Liver (tissue), 9 donors: ENCODE results near the gene CEP83. TPM values are rescaled to one million over a fixed set of nuclear protein-coding genes. Genes with fewer than 3 reads are reported as not detected.

Source experiments
- DNase-seq: peaks from one replicate; pipeline ENCODE4 v3.0.0-alpha.2; 2017; ENCODE audit warnings: low spot score
- H3K27ac ChIP-seq, 2 donors: one replicate each; pipeline ENCODE4 v1.7.0; 2013; ENCODE audit warnings: inconsistent platforms in 2 of 2, low read length in 2 of 2, control low read depth in 1 of 2, low read depth in 1 of 2, mild to moderate bottlenecking in 1 of 2
- H3K27me3 ChIP-seq, 4 donors: one replicate each; pipeline versions ENCODE4 v1.6.1 to v1.7.0; 2013; ENCODE audit warnings: low read length in 3 of 4, inconsistent platforms in 1 of 4, mild to moderate bottlenecking in 1 of 4, moderate library complexity in 1 of 4; ENCODE audit not compliant: control insufficient read depth in 4 of 4, insufficient read depth in 4 of 4
- H3K36me3 ChIP-seq, 4 donors: one replicate each; pipeline versions ENCODE4 v1.6.1 to v1.7.0; 2013; ENCODE audit warnings: low read length in 3 of 4, mild to moderate bottlenecking in 3 of 4, low read depth in 1 of 4, moderate library complexity in 1 of 4; ENCODE audit not compliant: control insufficient read depth in 4 of 4, insufficient read depth in 3 of 4
- H3K4me1 ChIP-seq, 4 donors: one replicate each; pipeline versions ENCODE4 v1.6.1 to v1.7.0; 2013; ENCODE audit warnings: low read length in 3 of 4, mild to moderate bottlenecking in 3 of 4, moderate library complexity in 1 of 4; ENCODE audit not compliant: control insufficient read depth in 4 of 4, insufficient read depth in 4 of 4
- H3K4me3 ChIP-seq, 3 donors: one replicate each; pipeline versions ENCODE4 v1.6.1 to v1.7.0; 2013; ENCODE audit warnings: low read length in 3 of 3, control low read depth in 1 of 3, low read depth in 1 of 3, mild to moderate bottlenecking in 1 of 3
- H3K9ac ChIP-seq, 2 donors: one replicate each; pipeline ENCODE4 v1.7.0; 2013; ENCODE audit warnings: low read length in 2 of 2, mild to moderate bottlenecking in 2 of 2, moderate library complexity in 2 of 2, control low read depth in 1 of 2, low read depth in 1 of 2
- H3K9me3 ChIP-seq, 4 donors: one replicate each; pipeline versions ENCODE4 v1.6.1 to v1.7.0; 2013; ENCODE audit warnings: low read length in 3 of 4; ENCODE audit not compliant: control insufficient read depth in 4 of 4
- EGR1 ChIP-seq, 2 donors: IDR thresholded peaks; 2 replicates each; pipeline ENCODE4 v1.6.1; 2016 to 2018; ENCODE audit warnings: antibody characterized with exemption in 2 of 2, low read depth in 2 of 2
- FOXA1 ChIP-seq: IDR thresholded peaks from 2 replicates; pipeline ENCODE4 v1.6.1; 2016; ENCODE audit warnings: antibody characterized with exemption
- FOXA2 ChIP-seq: IDR thresholded peaks from 2 replicates; pipeline ENCODE4 v1.6.1; 2016; ENCODE audit warnings: antibody characterized with exemption
- GABPA ChIP-seq, 2 donors: IDR thresholded peaks in 1 of 2; conservative IDR thresholded peaks in 1 of 2; 2 replicates each; pipeline ENCODE4 v1.6.1; 2016; ENCODE audit warnings: antibody characterized with exemption in 2 of 2, mild to moderate bottlenecking in 1 of 2, moderate library complexity in 1 of 2
- HNF4A ChIP-seq, 2 donors: conservative IDR thresholded peaks; 2 replicates each; pipeline ENCODE4 v1.6.1; 2016; ENCODE audit warnings: antibody characterized with exemption in 2 of 2, mild to moderate bottlenecking in 2 of 2
- HNF4G ChIP-seq: IDR thresholded peaks from 2 replicates; pipeline ENCODE4 v1.6.1; 2016; ENCODE audit warnings: antibody characterized with exemption
- JUND ChIP-seq, 2 donors: IDR thresholded peaks; 2 replicates each; pipeline ENCODE4 v1.6.1; 2016; ENCODE audit warnings: antibody characterized with exemption in 2 of 2
- NR2F2 ChIP-seq: IDR thresholded peaks from 2 replicates; pipeline ENCODE4 v1.6.1; 2016; ENCODE audit warnings: antibody characterized with exemption
- RAD21 ChIP-seq, 2 donors: IDR thresholded peaks; 2 replicates each; pipeline ENCODE4 v1.6.1; 2016; ENCODE audit warnings: antibody characterized with exemption in 2 of 2, mild to moderate bottlenecking in 2 of 2
- SP1 ChIP-seq: IDR thresholded peaks from 2 replicates; pipeline ENCODE4 v1.6.1; 2018; ENCODE audit warnings: antibody characterized with exemption, mild to moderate bottlenecking
- TAF1 ChIP-seq: conservative IDR thresholded peaks from 2 replicates; pipeline ENCODE4 v1.6.1; 2016; ENCODE audit warnings: antibody characterized with exemption, mild to moderate bottlenecking
- YY1 ChIP-seq: IDR thresholded peaks from 2 replicates; pipeline ENCODE4 v1.6.1; 2016; ENCODE audit warnings: antibody characterized with exemption, mild to moderate bottlenecking
- WGBS: extraction: QIAGEN DNeasy Blood & Tissue Kit; methylation state at CpG from one replicate; pipeline ENCODE4 v1.1.7; 2013; 5-methylcytosine and 5-hydroxymethylcytosine counted together
- polyA plus RNA-seq, 2 donors: library from polyadenylated mRNA; stranded (reverse) in 1 of 2; unstranded in 1 of 2; fragments of 200-250 nt in 1 of 2; fragments of >200 nt in 1 of 2; fragmentation: Nextera tagmentation in 1 of 2; extraction: Ambion mirVana in 1 of 2; gene quantifications; one replicate each; pipeline versions ENCODE4 v1.2.1 to v1.2.3, GENCODE V29; 2013 to 2015
- total RNA-seq, 2 donors: library from RNA; depleted of rRNA; stranded (reverse); fragments of >200 nt; gene quantifications; one replicate each; pipeline ENCODE4 v1.2.3, GENCODE V29; 2014
- TF ChIP-seq, protein P1 (sequence below): IDR thresholded peaks from 2 replicates; pipeline ENCODE4 v1.6.1; 2016; ENCODE audit warnings: antibody characterized with exemption
- TF ChIP-seq, protein P2 (sequence below): IDR thresholded peaks from 2 replicates; pipeline ENCODE4 v1.6.1; 2016; ENCODE audit warnings: antibody characterized with exemption
- TF ChIP-seq, protein P3 (sequence below): IDR thresholded peaks from 2 replicates; pipeline ENCODE4 v1.6.1; 2016; ENCODE audit warnings: antibody characterized with exemption
- TF ChIP-seq, protein P4 (sequence below): IDR thresholded peaks from 2 replicates; pipeline ENCODE4 v1.6.1; 2016; ENCODE audit warnings: antibody characterized with exemption, mild to moderate bottlenecking
- TF ChIP-seq, protein P5 (sequence below): fragments of 150-350 bp; IDR thresholded peaks from 2 replicates; pipeline ENCODE4 v1.5.1; 2017; ENCODE audit warnings: improper control_type of control experiment, low read depth, low read length; ENCODE audit not compliant: missing input control
- donor health status: healthy.
- donor health status: healthy.
- donor health status: healthy.
- donor health status: healthy.
- donor health status: healthy.

The CEP83 gene
- total and polyA plus RNA-seq, 4 donors = 1.9 to 8.4 (median 5.2) TPM

DNA sequence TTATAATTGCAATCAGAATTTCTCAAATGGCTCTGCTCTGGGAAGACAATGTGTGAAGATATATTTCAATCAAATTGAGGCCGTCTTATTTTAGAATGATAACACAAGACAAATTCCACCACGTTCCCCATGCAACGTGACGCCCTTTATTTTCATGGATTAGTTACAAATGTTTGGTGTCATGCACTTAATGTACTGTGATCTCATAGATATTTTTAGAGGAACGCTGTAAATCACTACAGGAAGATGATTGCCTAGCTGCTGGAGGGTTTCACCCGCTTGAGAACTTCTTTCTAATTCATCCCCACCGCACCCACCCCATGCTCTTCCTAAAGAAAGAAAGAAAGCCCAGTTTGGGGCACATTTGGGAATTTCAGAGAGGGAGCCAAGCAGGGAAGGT is 194.1 kb downstream of the CEP83 start:
- no peaks in the 10 kb centered on the region for H3K27me3 ChIP-seq
- WGBS = 87% methylated on average over 7 of the region's 7 CpGs
- TF ChIP-seq SP1 (no peak), TAF1 (no peak), JUND (IDR thresholded peaks at IDR 0.05) (no peak), RAD21 (IDR thresholded peaks at IDR 0.05) (no peak), YY1 (no peak), HNF4G (no peak), FOXA2 (no peak), NR2F2 (no peak), EGR1 (IDR thresholded peaks at IDR 0.05; ENCODE audit: low read depth in 2 of 2) (no peak), FOXA1 (no peak)
- TF ChIP-seq, protein P1, sequence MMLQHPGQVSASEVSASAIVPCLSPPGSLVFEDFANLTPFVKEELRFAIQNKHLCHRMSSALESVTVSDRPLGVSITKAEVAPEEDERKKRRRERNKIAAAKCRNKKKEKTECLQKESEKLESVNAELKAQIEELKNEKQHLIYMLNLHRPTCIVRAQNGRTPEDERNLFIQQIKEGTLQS = no peak
- TF ChIP-seq, protein P2, sequence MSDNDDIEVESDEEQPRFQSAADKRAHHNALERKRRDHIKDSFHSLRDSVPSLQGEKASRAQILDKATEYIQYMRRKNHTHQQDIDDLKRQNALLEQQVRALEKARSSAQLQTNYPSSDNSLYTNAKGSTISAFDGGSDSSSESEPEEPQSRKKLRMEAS = no peak
- TF ChIP-seq, protein P3, sequence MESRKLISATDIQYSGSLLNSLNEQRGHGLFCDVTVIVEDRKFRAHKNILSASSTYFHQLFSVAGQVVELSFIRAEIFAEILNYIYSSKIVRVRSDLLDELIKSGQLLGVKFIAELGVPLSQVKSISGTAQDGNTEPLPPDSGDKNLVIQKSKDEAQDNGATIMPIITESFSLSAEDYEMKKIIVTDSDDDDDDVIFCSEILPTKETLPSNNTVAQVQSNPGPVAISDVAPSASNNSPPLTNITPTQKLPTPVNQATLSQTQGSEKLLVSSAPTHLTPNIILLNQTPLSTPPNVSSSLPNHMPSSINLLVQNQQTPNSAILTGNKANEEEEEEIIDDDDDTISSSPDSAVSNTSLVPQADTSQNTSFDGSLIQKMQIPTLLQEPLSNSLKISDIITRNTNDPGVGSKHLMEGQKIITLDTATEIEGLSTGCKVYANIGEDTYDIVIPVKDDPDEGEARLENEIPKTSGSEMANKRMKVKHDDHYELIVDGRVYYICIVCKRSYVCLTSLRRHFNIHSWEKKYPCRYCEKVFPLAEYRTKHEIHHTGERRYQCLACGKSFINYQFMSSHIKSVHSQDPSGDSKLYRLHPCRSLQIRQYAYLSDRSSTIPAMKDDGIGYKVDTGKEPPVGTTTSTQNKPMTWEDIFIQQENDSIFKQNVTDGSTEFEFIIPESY = no peak
- TF ChIP-seq, protein P4, sequence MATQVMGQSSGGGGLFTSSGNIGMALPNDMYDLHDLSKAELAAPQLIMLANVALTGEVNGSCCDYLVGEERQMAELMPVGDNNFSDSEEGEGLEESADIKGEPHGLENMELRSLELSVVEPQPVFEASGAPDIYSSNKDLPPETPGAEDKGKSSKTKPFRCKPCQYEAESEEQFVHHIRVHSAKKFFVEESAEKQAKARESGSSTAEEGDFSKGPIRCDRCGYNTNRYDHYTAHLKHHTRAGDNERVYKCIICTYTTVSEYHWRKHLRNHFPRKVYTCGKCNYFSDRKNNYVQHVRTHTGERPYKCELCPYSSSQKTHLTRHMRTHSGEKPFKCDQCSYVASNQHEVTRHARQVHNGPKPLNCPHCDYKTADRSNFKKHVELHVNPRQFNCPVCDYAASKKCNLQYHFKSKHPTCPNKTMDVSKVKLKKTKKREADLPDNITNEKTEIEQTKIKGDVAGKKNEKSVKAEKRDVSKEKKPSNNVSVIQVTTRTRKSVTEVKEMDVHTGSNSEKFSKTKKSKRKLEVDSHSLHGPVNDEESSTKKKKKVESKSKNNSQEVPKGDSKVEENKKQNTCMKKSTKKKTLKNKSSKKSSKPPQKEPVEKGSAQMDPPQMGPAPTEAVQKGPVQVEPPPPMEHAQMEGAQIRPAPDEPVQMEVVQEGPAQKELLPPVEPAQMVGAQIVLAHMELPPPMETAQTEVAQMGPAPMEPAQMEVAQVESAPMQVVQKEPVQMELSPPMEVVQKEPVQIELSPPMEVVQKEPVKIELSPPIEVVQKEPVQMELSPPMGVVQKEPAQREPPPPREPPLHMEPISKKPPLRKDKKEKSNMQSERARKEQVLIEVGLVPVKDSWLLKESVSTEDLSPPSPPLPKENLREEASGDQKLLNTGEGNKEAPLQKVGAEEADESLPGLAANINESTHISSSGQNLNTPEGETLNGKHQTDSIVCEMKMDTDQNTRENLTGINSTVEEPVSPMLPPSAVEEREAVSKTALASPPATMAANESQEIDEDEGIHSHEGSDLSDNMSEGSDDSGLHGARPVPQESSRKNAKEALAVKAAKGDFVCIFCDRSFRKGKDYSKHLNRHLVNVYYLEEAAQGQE = no peak
- TF ChIP-seq, protein P5, sequence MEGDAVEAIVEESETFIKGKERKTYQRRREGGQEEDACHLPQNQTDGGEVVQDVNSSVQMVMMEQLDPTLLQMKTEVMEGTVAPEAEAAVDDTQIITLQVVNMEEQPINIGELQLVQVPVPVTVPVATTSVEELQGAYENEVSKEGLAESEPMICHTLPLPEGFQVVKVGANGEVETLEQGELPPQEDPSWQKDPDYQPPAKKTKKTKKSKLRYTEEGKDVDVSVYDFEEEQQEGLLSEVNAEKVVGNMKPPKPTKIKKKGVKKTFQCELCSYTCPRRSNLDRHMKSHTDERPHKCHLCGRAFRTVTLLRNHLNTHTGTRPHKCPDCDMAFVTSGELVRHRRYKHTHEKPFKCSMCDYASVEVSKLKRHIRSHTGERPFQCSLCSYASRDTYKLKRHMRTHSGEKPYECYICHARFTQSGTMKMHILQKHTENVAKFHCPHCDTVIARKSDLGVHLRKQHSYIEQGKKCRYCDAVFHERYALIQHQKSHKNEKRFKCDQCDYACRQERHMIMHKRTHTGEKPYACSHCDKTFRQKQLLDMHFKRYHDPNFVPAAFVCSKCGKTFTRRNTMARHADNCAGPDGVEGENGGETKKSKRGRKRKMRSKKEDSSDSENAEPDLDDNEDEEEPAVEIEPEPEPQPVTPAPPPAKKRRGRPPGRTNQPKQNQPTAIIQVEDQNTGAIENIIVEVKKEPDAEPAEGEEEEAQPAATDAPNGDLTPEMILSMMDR = no peak
- H3K36me3 ChIP-seq = no peaks in the 10 kb centered on the region
- H3K9me3 ChIP-seq = no peaks in the 10 kb centered on the region
- H3K4me1 ChIP-seq = no peaks in the 10 kb centered on the region
- H3K27ac ChIP-seq = no peak overlapping the region
- no peak overlapping the region for H3K9ac ChIP-seq
- DNase-seq = no peak
- no peak overlapping the region for H3K4me3 ChIP-seq

DNA sequence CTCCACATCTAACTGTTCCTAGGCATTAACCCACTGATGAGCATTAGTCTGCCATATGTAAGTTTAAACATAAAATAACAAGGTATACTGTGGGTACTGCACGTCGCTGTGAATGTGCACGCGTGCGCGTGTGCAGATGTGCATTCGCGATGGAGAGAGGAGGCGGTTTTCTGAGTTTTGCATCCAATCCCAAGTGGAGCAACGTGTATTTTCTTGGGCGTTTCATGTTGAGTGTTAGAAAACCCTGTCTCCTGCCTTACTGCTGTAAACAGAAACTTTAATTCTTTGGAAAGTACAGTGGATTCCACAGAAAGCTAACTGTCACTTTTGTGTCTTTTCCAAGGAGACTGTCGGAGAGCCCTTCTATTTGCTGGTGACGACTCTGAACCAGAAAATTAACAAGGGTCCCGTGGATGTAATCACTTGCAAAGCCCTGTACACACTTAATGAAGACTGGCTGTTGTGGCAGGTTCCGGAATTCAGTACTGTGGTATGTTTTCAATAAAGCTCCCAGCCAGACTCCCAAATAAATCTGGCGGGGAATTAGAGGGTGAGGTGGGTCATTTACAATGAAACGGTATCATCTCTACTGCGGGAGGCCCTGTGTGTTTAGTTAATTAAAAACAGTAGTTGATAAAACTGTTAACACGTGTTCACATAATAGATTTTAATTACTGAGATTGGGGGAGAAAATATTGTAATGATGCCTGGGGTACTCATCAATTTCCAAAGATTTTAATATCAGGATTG is 194.8 kb downstream of the CEP83 start:
- H3K27me3 ChIP-seq = no peaks in the 10 kb centered on the region
- no peaks in the 10 kb centered on the region for H3K4me1 ChIP-seq
- H3K27ac ChIP-seq = no peak overlapping the region
- H3K9me3 ChIP-seq = no peaks in the 10 kb centered on the region
- 95% methylated on average over 19 of the region's 19 CpGs for WGBS
- H3K9ac ChIP-seq = no peak overlapping the region
- no peak for DNase-seq
- H3K36me3 ChIP-seq = no peaks in the 10 kb centered on the region
- no peak for TF ChIP-seq YY1
- no peak for TF ChIP-seq JUND (IDR thresholded peaks at IDR 0.05)
- TF ChIP-seq HNF4A (conservative IDR thresholded peaks at IDR 0.05) = no peak
- TF ChIP-seq, protein P2 = no peak
- no peak for TF ChIP-seq FOXA1
- TF ChIP-seq, protein P5 = no peak
- TF ChIP-seq RAD21 (IDR thresholded peaks at IDR 0.05) = no peak
- TF ChIP-seq HNF4G = no peak
- TF ChIP-seq GABPA (IDR thresholded peaks at IDR 0.05 in 1 of 2, conservative IDR thresholded peaks at IDR 0.05 in 1 of 2) = no peak
- H3K4me3 ChIP-seq = no peak overlapping the region
